Tibial nerve (tissue), 4 donors: Measurements from ENCODE around the gene ADGRD1.

ENCODE experiments used
- CTCF ChIP-seq, 5 experiments: fragments of 200-600 bp in 3 of 5; fragments of 450-650 bp in 2 of 5; sonication (generic) in 3 of 5; IDR thresholded peaks; one replicate each; pipeline ENCODE4 v1.5.1; 2016 to 2019; ENCODE audit warnings: antibody characterized with exemption in 5 of 5, mild to moderate bottlenecking in 3 of 5, moderate library complexity in 2 of 5
- EP300 ChIP-seq, 2 donors: sonication (generic); formaldehyde crosslinking; IDR thresholded peaks; one replicate each; pipeline ENCODE4 v1.6.1; 2017; ENCODE audit warnings: antibody characterized with exemption in 2 of 2, mild to moderate bottlenecking in 1 of 2

GRCh38 chr12:131055596-131056233, 102.0 kb downstream of the ADGRD1 start:
- TF ChIP-seq CTCF (IDR thresholded peaks at IDR 0.05) = no peak
- TF ChIP-seq EP300 (IDR thresholded peaks at IDR 0.05) = no peak
